HG03066 (cell line): ENCODE data around the gene CBLB.
"Not testable (repeated sequence)": the region's sequence is repeated elsewhere in the genome, so short reads cannot be mapped to it uniquely, and the experiment has no call there.

ENCODE experiments used
- ATAC-seq: cut with Tn5 transposase; IDR thresholded peaks from one replicate; pipeline ENCODE4 v1.9.1; 2021; ENCODE audit warnings: low read depth; ENCODE audit not compliant: unreplicated experiment

The CBLB gene

DNA sequence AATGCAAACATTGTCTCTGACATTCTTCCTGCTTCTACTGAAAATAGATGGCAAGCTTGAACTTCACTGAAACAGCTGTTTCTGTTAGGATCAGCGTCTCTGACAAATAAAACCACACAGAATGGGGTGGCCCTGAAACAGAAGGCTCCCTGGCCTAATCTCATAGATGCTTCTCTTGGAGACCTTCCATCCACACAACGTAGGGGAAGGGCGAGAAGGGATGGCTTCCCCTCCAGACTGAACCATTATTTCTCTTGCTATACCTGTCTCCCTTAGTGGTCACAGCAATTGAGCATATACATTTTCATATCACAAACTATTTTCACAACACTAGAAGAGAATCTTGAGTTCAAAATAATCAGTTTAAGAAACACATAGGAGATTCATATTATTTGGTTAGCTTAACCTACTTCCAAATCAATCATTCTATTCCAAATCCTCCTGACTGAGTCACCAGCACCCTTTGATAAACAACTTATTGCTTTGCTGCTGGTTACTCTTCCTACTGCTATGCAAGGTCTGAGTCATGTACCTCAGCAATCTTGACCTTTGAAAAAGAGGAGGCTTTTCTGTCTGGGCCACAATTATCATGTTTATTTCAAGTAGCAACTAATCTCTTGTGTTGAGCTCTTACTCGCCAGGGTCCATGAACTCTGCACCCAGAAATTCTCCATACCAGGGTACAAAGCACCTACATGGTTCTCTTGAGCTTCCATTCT is 45.5 kb downstream of the CBLB start:
- no peak for ATAC-seq

DNA sequence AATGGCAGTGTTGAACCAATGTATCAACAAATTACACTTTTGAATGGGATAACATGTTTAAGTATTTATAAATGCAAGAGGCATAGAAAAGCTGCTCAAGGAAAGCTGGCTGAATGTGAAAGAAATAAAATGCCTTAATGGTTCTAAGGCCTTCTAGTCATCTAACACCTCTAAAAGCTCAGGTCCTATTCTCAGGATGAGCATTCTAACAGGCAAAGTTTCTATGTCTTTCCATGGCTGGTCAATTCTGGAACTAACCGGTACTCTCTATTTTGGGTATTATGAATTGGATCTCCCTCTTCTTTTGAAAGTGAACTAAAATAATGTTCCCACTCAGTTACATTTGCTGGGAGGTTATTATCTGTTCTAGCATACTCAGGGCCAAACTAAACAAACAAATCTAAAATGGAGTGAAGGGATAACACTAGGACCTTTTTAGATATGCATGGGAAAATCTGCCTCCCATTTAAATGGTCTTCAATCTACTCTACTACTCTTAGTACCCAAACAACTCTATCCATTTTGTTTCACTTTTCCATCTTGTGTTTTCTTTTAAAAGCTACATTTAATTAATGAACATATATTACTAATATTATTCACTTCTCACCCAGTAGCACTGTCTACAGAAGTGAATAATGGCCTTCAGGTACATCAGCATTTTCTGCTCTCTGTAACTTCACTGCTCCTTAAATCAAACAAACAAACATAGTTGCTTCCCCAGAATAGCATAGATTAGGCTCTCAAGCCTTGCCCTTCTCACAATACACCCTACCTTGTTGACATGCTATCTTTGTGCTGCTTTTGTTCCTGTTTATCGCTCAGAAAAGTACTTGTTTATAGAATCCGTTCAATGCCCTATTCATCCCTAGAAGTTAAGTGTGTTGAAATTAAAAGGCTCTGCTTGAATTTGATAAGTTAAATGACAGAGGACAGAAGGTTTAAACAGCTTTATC is 46.4 kb downstream of the CBLB start:
- no peak for ATAC-seq

DNA sequence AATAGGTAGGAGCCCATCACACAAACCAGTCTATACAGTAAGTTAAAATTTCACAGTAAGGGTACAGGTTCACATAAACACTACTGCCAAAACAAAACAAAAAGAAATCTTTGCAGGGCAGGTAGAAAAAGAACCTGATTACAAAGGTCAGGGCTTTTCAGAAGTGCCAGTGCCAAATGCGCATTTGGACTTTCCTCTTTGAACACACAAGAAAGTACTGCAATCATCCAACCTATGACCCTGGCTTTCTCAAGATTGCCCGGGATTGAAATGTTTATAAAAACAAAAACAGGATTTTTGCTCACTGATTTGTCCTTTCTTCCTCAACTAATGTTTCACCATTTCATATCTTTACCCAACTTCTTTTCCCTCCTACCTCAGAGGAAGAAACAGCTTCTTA is 47.4 kb downstream of the CBLB start:
- ATAC-seq, result no peak

- ATAC-seq, result no peak
Observed at GRCh38 chr3:105816833-105817232, 52.0 kb downstream of the CBLB start.

DNA sequence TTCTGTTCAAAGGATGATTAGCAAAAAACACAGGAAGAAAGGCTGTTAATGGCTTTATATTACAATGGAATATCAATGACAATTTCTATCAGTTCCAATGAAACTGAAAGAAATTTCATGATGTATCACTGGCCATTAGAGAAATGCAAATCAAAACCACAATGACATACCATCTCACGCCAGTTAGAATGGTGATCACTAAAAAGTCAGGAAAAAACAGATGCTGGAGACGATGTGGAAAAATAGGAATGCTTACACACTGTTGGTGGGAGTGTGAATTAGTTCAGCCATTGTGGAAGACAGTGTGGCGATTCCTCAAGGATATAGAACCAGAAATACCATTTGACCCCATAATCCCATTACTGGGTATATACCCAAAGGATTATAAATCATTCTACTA is 53.5 kb downstream of the CBLB start:
- ATAC-seq, result not testable (repeated sequence)

GRCh38 chr3:105813710-105814109 is 55.1 kb downstream of the CBLB start:
- no peak for ATAC-seq

DNA sequence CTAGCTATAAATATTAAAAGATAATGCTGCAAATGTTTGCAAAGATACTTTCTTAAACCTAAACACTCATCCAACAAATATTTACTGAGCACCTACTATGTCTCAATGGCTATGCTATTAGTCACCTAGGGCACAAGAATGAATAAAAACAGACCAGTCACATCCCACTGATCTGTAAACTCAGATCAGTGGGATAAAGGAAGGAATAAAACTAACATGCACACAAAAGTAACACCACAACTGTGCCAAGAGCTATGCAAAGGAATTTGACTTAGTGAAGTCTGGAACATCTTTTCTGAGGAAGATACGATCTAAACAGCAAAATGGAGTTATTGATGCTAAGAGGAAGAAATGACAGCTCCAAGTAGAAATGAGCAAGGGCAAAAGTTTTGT is 56.6 kb downstream of the CBLB start:
- ATAC-seq, result no peak

DNA sequence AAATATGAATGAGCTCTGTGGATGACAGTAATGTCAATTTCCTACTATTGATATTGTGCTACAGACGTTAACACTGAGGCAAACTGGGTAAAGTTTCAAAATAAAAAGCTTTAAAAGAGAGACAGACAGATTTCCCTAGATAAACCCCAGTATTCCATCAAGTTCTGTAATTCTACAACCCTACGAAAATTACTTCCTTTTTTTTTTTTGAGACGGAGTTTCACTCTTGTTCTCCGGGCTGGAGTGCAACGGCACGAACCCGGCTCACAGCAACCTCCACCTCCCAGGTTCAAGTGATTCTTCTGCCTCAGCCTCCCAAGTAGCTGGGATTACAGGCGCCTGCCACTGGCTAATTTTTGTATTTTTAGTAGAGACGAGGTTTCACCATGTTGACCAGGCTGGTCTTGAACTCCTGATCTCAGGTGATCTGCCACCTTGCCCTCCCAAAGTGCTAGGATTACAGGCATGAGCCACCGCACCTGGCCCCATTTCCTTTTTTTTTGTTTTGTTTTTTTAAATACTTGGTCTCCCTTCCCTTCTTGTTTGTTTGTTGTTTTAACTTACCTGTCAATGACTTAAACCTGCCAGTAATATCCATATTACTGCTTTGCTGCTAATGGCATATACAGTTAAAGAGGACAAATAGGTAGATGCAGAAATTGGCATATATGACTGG is 57.2 kb downstream of the CBLB start:
- ATAC-seq, result no peak

DNA sequence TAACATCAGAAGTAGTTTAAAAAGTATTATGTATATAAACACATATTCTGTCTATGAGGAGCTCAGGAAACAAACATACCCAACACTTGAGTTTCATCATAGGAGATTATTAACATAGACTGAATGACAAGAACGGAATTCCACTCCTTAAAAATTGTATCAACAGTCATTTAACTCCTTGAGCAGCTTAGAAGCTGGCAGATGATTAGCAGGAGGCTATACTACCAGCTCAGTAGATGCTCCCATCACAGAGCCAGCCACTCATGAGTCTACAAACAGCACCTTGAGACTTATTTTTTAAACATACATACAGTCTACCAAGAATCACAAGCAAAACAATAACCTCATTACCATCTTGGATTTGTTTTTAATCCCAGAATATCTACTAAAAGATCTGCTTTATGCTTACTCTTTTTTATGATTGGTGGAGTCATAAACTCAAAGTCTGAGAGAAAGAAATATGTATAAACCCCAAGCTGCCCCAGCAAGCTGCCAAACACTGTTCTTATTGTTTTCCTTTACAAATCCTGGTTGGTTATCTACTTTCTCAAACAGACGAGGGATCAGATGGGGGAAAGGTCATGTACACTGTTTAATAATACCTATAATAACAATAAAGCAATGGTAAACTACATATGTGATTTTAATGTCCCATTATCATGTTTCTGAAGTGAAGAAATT is 59.5 kb downstream of the CBLB start:
- ATAC-seq, result no peak

DNA sequence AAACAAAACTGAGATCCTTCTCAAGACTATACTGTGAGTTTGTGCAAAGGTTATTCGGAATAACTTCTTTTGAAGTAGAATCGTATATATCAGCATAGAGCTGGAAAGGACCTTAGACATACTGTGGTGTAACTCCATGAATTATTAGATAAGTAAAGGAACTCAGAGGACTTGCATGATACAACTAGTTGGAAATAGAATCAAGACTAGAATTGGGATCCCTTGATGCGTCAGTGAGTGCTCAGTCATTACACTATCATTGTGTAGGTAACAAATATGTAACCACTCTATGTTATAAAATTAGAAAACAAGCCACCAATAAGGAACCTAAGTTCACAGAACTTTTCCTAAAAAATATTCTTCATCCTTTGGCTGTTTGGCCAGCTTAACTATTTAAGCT is 61.1 kb downstream of the CBLB start:
- no peak for ATAC-seq

GRCh38 chr3:105807146-105807545 is 61.7 kb downstream of the CBLB start:
- ATAC-seq, result no peak

GRCh38 chr3:105806359-105806758 is 62.5 kb downstream of the CBLB start:
- no peak for ATAC-seq

GRCh38 chr3:105805404-105805803 is 63.4 kb downstream of the CBLB start:
- ATAC-seq, result no peak

GRCh38 chr3:105802118-105802706 is 66.6 kb downstream of the CBLB start:
- no peak for ATAC-seq

DNA sequence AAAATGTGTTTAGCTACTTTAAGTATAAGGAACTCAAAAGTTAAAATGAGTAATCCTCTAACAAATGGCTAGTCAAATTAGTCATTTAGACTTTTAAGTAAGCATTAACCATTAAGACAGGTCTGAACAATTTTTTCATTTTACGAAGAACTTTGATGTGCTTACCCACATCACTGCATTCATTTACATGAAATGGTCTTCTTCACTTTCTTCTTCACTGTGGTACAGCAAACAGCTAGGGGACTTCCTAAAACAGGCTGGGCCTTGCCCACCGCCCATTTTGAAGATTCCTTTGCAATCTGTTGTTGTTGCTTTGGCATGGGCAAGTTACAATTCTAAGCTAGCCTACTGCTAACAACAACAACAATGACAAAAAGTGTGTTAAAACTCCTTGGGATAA is 67.4 kb downstream of the CBLB start:
- no peak for ATAC-seq

- ATAC-seq, result no peak
Observed at GRCh38 chr3:105800320-105800719, 68.5 kb downstream of the CBLB start.

DNA sequence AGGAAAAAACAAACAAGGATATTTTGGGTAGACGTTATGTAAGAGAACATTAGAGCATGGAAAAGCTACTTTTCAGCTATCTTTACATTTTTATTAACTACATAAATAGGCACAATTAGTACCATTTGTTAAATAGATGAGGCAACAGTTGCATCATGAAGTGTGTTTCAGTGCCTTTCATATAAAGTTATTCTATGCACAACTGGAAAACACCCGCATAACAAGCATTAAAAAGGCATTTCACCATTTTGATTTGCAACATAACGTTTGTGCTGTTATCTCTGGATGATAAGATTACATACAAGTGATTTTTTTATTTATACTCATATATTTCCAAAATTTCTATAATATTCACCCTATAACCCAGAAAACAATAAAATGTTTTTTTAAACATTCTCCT is 69.5 kb downstream of the CBLB start:
- ATAC-seq, result no peak

DNA sequence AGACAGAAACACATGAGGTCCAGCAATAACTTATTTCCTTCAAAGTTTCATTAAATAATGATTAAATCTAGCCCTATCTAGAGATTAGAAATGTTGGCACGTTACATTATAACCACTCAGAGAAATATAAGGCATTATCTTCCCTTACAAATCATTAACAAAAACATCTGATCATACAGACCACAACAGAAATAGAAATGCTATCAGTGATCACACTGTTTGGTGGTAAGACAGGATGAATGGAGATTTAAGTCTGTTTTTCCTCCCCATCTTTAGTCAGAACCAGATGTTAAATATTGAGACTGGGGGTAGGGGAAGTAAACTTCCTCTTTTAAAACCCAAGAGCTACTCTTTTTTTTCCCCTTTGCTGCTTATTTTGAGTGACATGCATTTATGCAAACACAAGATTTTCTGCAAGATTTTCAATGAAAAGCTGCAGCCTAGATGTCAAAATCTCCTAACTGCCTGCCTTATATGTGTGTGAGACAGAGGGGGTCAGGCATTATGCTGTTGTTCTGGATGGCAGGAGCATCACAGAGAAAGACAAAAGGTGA is 70.4 kb downstream of the CBLB start:
- ATAC-seq, result peak; percentile 80

- ATAC-seq, result no peak
Observed at GRCh38 chr3:105793040-105793439, 75.8 kb downstream of the CBLB start.
